ENCODE results near the gene TBC1D8.

GRCh38 chr2:101018934-101019333 lies 132.2 kb downstream of the TBC1D8 start:
- no peak for TF ChIP-seq POLR2A (IDR thresholded peaks at IDR 0.05)
- TF ChIP-seq, protein P1, sequence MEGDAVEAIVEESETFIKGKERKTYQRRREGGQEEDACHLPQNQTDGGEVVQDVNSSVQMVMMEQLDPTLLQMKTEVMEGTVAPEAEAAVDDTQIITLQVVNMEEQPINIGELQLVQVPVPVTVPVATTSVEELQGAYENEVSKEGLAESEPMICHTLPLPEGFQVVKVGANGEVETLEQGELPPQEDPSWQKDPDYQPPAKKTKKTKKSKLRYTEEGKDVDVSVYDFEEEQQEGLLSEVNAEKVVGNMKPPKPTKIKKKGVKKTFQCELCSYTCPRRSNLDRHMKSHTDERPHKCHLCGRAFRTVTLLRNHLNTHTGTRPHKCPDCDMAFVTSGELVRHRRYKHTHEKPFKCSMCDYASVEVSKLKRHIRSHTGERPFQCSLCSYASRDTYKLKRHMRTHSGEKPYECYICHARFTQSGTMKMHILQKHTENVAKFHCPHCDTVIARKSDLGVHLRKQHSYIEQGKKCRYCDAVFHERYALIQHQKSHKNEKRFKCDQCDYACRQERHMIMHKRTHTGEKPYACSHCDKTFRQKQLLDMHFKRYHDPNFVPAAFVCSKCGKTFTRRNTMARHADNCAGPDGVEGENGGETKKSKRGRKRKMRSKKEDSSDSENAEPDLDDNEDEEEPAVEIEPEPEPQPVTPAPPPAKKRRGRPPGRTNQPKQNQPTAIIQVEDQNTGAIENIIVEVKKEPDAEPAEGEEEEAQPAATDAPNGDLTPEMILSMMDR (IDR thresholded peaks at IDR 0.05) = no peak

Data from testis (tissue), 2 donors.